Kidney epithelial cell (primary cell): ENCODE measurements around the gene BICRA. TPM values are rescaled to one million over a fixed set of nuclear protein-coding genes. Genes with fewer than 3 reads are reported as not detected.

ENCODE experiments used
- DNase-seq: peaks from one replicate; pipeline ENCODE4 v3.0.0-alpha.2; 2010; ENCODE audit warnings: low read depth
- H3K27me3 ChIP-seq: 2 replicates; pipeline ENCODE4 v1.6.0; 2011; ENCODE audit warnings: low read length; ENCODE audit not compliant: control insufficient read depth, insufficient read depth
- H3K36me3 ChIP-seq: 2 replicates; pipeline ENCODE4 v1.5.1; 2011; ENCODE audit warnings: low read length; ENCODE audit not compliant: control insufficient read depth, insufficient read depth
- H3K4me3 ChIP-seq: 2 replicates; pipeline ENCODE4 v1.5.1; 2011; ENCODE audit warnings: low read depth, mild to moderate bottlenecking, control low read depth, low read length
- CTCF ChIP-seq: IDR thresholded peaks from 2 replicates; pipeline ENCODE4 v1.5.1; 2011; ENCODE audit warnings: mild to moderate bottlenecking, moderate library complexity, low read length, control low read depth, inconsistent platforms; ENCODE audit not compliant: insufficient read depth, poor library complexity, severe bottlenecking
- total RNA-seq: library from RNA; depleted of rRNA; stranded (reverse); fragments of >200 nt; gene quantifications from 2 replicates; pipeline ENCODE4 v1.2.3, GENCODE V29; 2015

Gene BICRA
- total RNA-seq, 1 donor from 2014 or later: 11.2 TPM

GRCh38 chr19:47609906-47610894 lies 1.3 kb downstream of the BICRA start:
- Histone ChIP-seq H3K27me3 (no peaks in the 10 kb centered on the region), H3K36me3 (no peaks in the 10 kb centered on the region), H3K4me3 (peak overlapping the region; percentile 88)
- DNase-seq: no peak
- no peak for TF ChIP-seq CTCF

GRCh38 chr19:47610902-47611301 lies 2.0 kb downstream of the BICRA start:
- no peaks in the 10 kb centered on the region for H3K27me3 ChIP-seq
- no peaks in the 10 kb centered on the region for H3K36me3 ChIP-seq
- no peak for DNase-seq
- no peak overlapping the region for H3K4me3 ChIP-seq
- no peak for TF ChIP-seq CTCF

- no peak overlapping the region for H3K4me3 ChIP-seq
- H3K27me3 ChIP-seq: no peaks in the 10 kb centered on the region
- H3K36me3 ChIP-seq: no peaks in the 10 kb centered on the region
- TF ChIP-seq CTCF: no peak
- no peak for DNase-seq
These were observed 4.5 kb downstream of the BICRA start for GRCh38 chr19:47613165-47614020.

DNA sequence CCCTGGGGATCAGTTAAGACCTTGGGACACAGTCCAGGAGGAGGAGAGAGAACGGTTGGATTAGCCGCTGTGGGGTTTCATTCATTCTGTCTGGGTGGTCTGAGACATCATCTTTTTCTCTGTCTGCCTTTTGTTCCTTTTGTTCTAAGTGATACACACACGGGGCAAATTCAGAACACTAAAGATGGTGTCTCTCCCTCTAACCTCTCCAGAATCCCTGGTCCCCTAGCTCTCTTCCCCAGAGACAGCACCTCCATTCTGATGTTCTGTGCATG lies 5.0 kb downstream of the BICRA start:
- TF ChIP-seq CTCF: no peak
- Histone ChIP-seq H3K27me3 (no peaks in the 10 kb centered on the region), H3K4me3 (no peak overlapping the region), H3K36me3 (no peaks in the 10 kb centered on the region)
- DNase-seq: no peak

DNA sequence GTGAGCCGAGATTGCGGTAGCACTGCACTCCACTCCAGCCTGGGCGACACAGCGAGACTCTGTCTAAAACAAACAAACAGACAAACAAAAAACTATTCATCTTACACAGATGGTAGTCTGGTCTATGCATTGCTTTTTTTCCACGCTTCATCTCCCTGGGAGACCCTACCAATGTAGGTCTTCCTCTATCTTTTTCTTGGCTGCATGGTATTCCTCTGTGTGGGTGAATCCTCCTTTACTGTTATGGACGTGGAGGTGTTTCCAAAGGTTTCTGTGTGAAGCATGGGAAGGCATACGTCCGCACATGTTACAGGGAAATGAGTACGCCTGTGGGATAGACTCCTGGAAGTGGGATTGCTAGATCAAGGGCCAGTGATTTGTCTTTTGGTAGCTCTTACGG lies 5.6 kb downstream of the BICRA start:
- no peak for TF ChIP-seq CTCF
- Histone ChIP-seq H3K27me3 (no peaks in the 10 kb centered on the region), H3K36me3 (no peaks in the 10 kb centered on the region), H3K4me3 (no peak overlapping the region)
- DNase-seq: no peak
